MM.1S (cell line): Measurements from ENCODE around the gene PAX7.

Experiments
- DNase-seq: peaks from one replicate; pipeline ENCODE4 v3.0.0-alpha.2; 2015
- H2AFZ ChIP-seq: fragments of 300-600 bp; sonication (generic); 2 replicates; pipeline ENCODE4 v1.6.0; 2016; ENCODE audit warnings: antibody characterized with exemption, low read length
- H3F3A ChIP-seq: fragments of 300-600 bp; sonication (generic); 2 replicates; pipeline ENCODE4 v1.6.1; 2016; ENCODE audit warnings: mild to moderate bottlenecking, antibody characterized with exemption, low read length, moderate library complexity, mixed read lengths; ENCODE audit not compliant: insufficient read depth
- H3K27ac ChIP-seq: fragments of 300-600 bp; sonication (generic); 2 replicates; pipeline ENCODE4 v1.5.1; 2016; ENCODE audit warnings: mild to moderate bottlenecking, low read length
- H3K27me3 ChIP-seq: fragments of 300-600 bp; sonication (generic); replicated peaks from 2 replicates; pipeline ENCODE4 v1.6.0; 2016; ENCODE audit warnings: low read length; ENCODE audit not compliant: insufficient read depth
- H3K36me3 ChIP-seq: fragments of 300-600 bp; sonication (generic); replicated peaks from 2 replicates; pipeline ENCODE4 v1.6.1; 2016; ENCODE audit warnings: mild to moderate bottlenecking, low read length, mixed read lengths; ENCODE audit not compliant: insufficient read depth
- H3K4me1 ChIP-seq: fragments of 300-600 bp; sonication (generic); 2 replicates; pipeline ENCODE4 v1.6.1; 2016; ENCODE audit warnings: low read length, mixed read lengths
- H3K4me2 ChIP-seq: fragments of 300-600 bp; sonication (generic); 2 replicates; pipeline ENCODE4 v1.6.0; 2016; ENCODE audit warnings: low read depth, low read length
- H3K4me3 ChIP-seq: fragments of 300-600 bp; sonication (generic); 2 replicates; pipeline ENCODE4 v1.5.1; 2016; ENCODE audit warnings: low read length, mixed read lengths
- H3K79me2 ChIP-seq: fragments of 300-600 bp; sonication (generic); 2 replicates; pipeline ENCODE4 v1.6.1; 2016; ENCODE audit warnings: mixed run types, low read length, mixed read lengths
- H3K9ac ChIP-seq: fragments of 300-600 bp; sonication (generic); 2 replicates; pipeline ENCODE4 v1.6.1; 2016; ENCODE audit warnings: low read length, mixed read lengths
- H3K9me2 ChIP-seq: fragments of 300-600 bp; sonication (generic); replicated peaks from 2 replicates; pipeline ENCODE4 v1.6.1; 2016; ENCODE audit warnings: mild to moderate bottlenecking, low read length, mixed read lengths; ENCODE audit not compliant: insufficient read depth
- H3K9me3 ChIP-seq: fragments of 300-600 bp; sonication (generic); replicated peaks from 2 replicates; pipeline ENCODE4 v1.6.1; 2016; ENCODE audit warnings: mild to moderate bottlenecking, low read length, mixed read lengths; ENCODE audit not compliant: insufficient read depth
- H4K20me1 ChIP-seq: fragments of 300-600 bp; sonication (generic); 2 replicates; pipeline ENCODE4 v1.6.1; 2016; ENCODE audit warnings: mild to moderate bottlenecking, low read length, moderate library complexity, mixed read lengths; ENCODE audit not compliant: insufficient read depth
- EZH2 ChIP-seq: fragments of 300-600 bp; sonication (generic); optimal IDR thresholded peaks from 2 replicates; pipeline ENCODE3; 2017; ENCODE audit warnings: low read depth, mild to moderate bottlenecking, antibody characterized with exemption, low read length, mixed read lengths
- EZH2phosphoT487 ChIP-seq: fragments of 300-600 bp; sonication (generic); IDR thresholded peaks from 2 replicates; pipeline ENCODE4 v1.6.1; 2018; ENCODE audit warnings: antibody characterized with exemption, low read length
- TF ChIP-seq, protein P1 (sequence below): fragments of 300-600 bp; sonication (generic); IDR thresholded peaks from 2 replicates; pipeline ENCODE4 v1.5.1; 2016; ENCODE audit warnings: antibody characterized with exemption, low read length, mixed read lengths

PAX7 gene

DNA sequence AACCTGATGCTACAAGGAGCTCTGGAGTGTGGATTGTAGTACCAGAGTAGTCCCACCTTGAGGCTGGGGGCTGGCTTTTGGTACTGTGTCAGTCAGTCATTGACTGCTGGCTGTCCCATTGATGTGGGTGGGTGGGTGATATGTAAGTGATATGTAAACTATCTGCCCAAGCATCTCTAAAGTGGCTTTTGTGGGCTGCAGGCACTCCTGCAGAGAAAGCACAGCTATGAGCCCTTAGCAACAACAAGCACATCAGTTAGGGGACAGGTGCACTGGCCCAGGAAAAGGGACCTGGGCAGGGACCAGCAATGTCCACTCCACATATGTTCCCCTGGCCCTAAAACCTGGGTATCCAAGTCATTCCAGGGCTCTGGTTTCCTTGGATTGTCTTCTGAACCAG, 118.9 kb downstream of the PAX7 start:
- Histone ChIP-seq H3K79me2 (no peaks in the 10 kb centered on the region), H3K4me3 (no peak overlapping the region), H3K9ac (no peak overlapping the region), H3K27me3 (peaks cover 61% of the 10 kb centered on the region), H3K4me2 (no peak overlapping the region), H3F3A (no peaks in the 10 kb centered on the region), H2AFZ (no peak overlapping the region), H4K20me1 (no peaks in the 10 kb centered on the region), H3K9me3 (no peaks in the 10 kb centered on the region), H3K9me2 (no peaks in the 10 kb centered on the region), H3K36me3 (no peaks in the 10 kb centered on the region), H3K27ac (no peak overlapping the region), H3K4me1 (no peaks in the 10 kb centered on the region)
- DNase-seq: no peak
- no peak for TF ChIP-seq EZH2
- TF ChIP-seq EZH2phosphoT487: no peak
- TF ChIP-seq, protein P1, sequence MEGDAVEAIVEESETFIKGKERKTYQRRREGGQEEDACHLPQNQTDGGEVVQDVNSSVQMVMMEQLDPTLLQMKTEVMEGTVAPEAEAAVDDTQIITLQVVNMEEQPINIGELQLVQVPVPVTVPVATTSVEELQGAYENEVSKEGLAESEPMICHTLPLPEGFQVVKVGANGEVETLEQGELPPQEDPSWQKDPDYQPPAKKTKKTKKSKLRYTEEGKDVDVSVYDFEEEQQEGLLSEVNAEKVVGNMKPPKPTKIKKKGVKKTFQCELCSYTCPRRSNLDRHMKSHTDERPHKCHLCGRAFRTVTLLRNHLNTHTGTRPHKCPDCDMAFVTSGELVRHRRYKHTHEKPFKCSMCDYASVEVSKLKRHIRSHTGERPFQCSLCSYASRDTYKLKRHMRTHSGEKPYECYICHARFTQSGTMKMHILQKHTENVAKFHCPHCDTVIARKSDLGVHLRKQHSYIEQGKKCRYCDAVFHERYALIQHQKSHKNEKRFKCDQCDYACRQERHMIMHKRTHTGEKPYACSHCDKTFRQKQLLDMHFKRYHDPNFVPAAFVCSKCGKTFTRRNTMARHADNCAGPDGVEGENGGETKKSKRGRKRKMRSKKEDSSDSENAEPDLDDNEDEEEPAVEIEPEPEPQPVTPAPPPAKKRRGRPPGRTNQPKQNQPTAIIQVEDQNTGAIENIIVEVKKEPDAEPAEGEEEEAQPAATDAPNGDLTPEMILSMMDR: no peak

DNA sequence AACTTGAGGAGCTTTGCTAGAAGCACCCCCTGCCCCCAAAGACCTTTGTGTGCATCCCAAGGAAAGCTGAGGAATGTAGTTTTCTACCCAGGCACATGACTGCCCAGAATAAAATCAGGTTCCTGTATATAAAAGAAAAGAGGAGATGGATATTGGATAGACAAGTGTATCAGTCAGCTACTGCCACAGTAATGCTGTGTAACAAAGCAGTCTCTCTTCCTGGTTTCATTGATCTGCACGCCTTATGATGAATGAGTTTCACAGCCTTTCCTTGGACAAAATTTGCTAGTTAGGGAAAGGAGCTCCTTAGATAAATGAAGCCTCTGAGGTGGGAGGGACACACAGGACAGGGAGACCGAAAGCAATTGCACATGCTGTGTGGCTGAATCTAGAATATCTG, 120.0 kb downstream of the PAX7 start:
- no peaks in the 10 kb centered on the region for H3K9me3 ChIP-seq
- no peaks in the 10 kb centered on the region for H3K79me2 ChIP-seq
- H4K20me1 ChIP-seq: no peaks in the 10 kb centered on the region
- no peak overlapping the region for H3K4me2 ChIP-seq
- no peak for DNase-seq
- no peak overlapping the region for H2AFZ ChIP-seq
- no peaks in the 10 kb centered on the region for H3K36me3 ChIP-seq
- no peak overlapping the region for H3K27ac ChIP-seq
- no peaks in the 10 kb centered on the region for H3K9me2 ChIP-seq
- peaks cover 71% of the 10 kb centered on the region for H3K27me3 ChIP-seq
- TF ChIP-seq, protein P1: no peak
- TF ChIP-seq EZH2phosphoT487 (no peak), EZH2 (no peak)
- H3K4me1 ChIP-seq: no peaks in the 10 kb centered on the region
- H3K4me3 ChIP-seq: no peak overlapping the region
- no peaks in the 10 kb centered on the region for H3F3A ChIP-seq
- no peak overlapping the region for H3K9ac ChIP-seq

DNA sequence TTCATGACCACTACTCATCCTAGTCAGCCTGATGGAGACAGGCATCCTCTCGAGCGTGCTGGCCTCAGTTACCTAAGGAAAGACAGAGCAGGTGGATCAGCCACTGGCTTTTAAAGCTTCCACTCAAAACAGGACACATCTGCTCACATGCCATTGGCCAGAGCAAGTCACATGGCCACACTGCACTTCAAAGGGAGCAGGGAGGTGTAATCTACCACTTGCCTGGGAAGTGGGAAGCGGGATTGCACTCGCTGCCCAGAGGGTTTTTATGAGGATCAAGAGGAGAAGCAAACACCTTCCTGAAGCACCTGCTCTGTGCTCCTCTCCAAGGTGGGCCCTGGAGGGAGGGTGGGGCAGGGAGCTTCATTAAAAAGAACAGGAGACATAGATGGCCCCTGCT, 120.8 kb downstream of the PAX7 start:
- H3K9me2 ChIP-seq: no peaks in the 10 kb centered on the region
- no peak overlapping the region for H3K27ac ChIP-seq
- TF ChIP-seq EZH2 (no peak), EZH2phosphoT487 (no peak)
- H3K9ac ChIP-seq: no peak overlapping the region
- H4K20me1 ChIP-seq: no peaks in the 10 kb centered on the region
- no peaks in the 10 kb centered on the region for H3K79me2 ChIP-seq
- H3K27me3 ChIP-seq: peaks cover 75% of the 10 kb centered on the region
- no peak overlapping the region for H2AFZ ChIP-seq
- no peak for DNase-seq
- no peaks in the 10 kb centered on the region for H3F3A ChIP-seq
- no peak overlapping the region for H3K4me3 ChIP-seq
- H3K36me3 ChIP-seq: no peaks in the 10 kb centered on the region
- no peaks in the 10 kb centered on the region for H3K4me1 ChIP-seq
- no peak overlapping the region for H3K4me2 ChIP-seq
- no peaks in the 10 kb centered on the region for H3K9me3 ChIP-seq

DNA sequence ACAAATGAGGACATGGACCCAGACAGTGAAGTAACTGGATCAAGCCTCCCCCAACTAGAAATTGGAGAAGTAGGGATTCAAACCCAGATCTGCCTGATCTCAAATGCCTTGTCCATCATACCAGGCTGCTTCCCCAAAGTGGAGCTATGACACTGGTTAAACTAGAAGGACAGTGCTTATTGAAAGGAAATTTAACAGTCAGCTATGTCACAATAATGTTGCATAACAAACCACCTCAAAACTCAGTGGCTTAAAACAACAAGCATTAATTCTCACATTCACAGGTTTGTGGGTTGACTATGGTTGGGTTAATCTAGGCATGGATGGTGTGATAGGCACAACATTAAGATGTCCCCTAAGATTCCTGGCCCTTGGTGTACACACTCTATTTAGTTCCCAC, 121.8 kb downstream of the PAX7 start:
- Histone ChIP-seq H4K20me1 (no peaks in the 10 kb centered on the region), H3K9me2 (no peaks in the 10 kb centered on the region), H2AFZ (no peak overlapping the region), H3K27ac (no peak overlapping the region), H3K4me2 (no peak overlapping the region), H3K9me3 (no peaks in the 10 kb centered on the region), H3K4me3 (no peak overlapping the region), H3K79me2 (no peaks in the 10 kb centered on the region), H3K36me3 (no peaks in the 10 kb centered on the region), H3K4me1 (no peaks in the 10 kb centered on the region), H3F3A (no peaks in the 10 kb centered on the region), H3K27me3 (peaks cover 73% of the 10 kb centered on the region), H3K9ac (no peak overlapping the region)
- DNase-seq: no peak
- TF ChIP-seq, protein P1: no peak
- TF ChIP-seq EZH2 (no peak), EZH2phosphoT487 (no peak)
